ENCODE measurements around the gene MYEOV.
A peak's percentile ranks its signal among the peaks of the same experiment; 100 is the strongest.

Gene MYEOV

DNA sequence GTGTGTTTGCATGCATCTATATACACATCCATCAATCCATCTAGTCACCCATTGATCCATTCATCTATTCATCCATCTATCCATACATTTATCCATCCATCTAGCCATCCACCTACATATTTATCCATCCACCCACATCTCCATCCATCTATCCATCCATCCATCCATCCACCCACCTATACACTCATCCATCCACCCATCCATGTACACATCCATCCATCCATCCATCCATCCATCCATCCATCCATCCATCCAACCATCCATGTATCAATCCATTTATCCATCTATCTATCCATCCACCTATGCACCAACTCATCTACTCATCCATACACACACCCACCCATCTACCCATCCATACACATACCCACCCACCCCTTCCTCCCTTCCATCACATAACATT is 18.8 kb upstream of the MYEOV start:
- ChIA-PET POLR2A (no interaction called here), CTCF (interaction anchor here (3.2 kb wide), 1 partner anchor 17 kb away, joined by 11 read pairs; no protein-coding TSS in a partner anchor)
- no peak for DNase-seq (ENCODE audit: low read depth, low spot score)
- TF ChIP-seq CTCF (IDR thresholded peaks at IDR 0.05; ENCODE audit: insufficient read depth, low read length, missing control alignments) = no peak
- H3K4me3 ChIP-seq (ENCODE audit: low read depth, low read length) = no peak overlapping the region

DNA sequence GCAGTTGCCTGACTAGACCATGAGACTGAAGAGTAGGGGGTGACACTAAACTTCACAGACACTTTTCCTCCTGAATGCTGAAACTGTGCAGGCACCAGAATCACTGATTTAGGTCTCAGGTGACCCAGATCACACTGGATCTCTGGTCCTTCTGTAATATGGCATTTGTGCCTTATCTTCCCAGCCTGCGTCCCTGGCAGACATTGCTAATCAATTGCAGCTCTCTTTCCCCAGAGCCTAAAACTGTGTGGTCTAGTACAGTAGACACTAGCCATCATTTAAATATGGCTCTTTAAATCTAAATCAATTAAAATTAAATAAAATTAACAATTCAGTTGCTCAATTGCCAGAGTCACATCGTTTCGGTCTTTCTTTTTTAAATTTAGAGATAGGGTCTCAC is 17.8 kb upstream of the MYEOV start:
- no peak for DNase-seq (ENCODE audit: low read depth, low spot score)
- ChIA-PET CTCF (no interaction called here), POLR2A (no interaction called here)
- no peak for TF ChIP-seq CTCF (IDR thresholded peaks at IDR 0.05; ENCODE audit: insufficient read depth, low read length, missing control alignments)
- no peak overlapping the region for H3K4me3 ChIP-seq (ENCODE audit: low read depth, low read length)

GRCh38 chr11:69277074-69277809 is 16.7 kb upstream of the MYEOV start:
- ChIA-PET POLR2A (no interaction called here), CTCF (interaction anchor here (0.6 kb wide), 1 partner anchor 15 kb away, joined by 3 read pairs; no protein-coding TSS in a partner anchor)
- no peak overlapping the region for H3K4me3 ChIP-seq (ENCODE audit: low read depth, low read length)
- no peak for DNase-seq (ENCODE audit: low read depth, low spot score)
- no peak for TF ChIP-seq CTCF (IDR thresholded peaks at IDR 0.05; ENCODE audit: insufficient read depth, low read length, missing control alignments)

DNA sequence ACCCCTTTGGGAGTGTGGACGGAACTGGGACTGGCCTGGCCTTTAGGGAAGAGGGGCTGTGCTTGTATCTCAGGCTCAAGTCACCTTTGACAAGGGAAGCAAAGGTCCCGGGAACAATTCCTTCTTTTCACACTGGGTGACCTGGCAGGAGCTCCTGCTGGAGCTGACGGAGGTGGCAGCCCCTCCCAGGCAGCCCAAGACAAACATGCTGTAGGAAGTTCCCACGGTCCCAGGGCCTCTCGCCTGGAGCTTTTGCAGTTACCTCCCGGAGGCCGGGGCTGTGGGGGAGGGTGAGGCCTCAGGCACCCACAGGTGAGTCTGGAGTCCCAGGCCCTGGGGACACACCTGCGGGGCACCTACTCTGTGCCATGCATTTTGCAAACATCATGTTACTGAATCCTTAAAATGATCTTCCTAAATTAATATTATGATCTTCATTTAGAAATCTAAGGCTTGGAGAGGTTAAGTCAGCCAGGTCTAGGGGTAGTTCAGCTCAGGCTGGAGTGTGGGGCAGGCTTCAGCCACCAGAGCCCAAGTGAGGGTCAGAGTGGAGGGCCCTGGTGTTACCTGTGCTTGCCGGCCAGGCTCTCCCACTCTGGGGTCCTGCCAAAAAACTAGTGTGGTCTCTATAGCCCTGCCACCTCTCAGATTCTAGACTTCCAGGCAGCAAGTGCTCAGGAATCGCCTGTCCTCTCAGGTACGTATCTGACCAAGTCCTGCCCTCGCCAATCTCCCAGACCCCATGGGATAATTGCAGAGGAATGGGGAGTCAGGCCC is 15.7 kb upstream of the MYEOV start:
- H3K4me3 ChIP-seq (ENCODE audit: low read depth, low read length) = no peak overlapping the region
- no peak for TF ChIP-seq CTCF (IDR thresholded peaks at IDR 0.05; ENCODE audit: insufficient read depth, low read length, missing control alignments)
- DNase-seq (ENCODE audit: low read depth, low spot score) = no peak
- POLR2A ChIA-PET = no interaction called here
- CTCF ChIA-PET = no interaction called here

- POLR2A ChIA-PET = interaction anchor here (0.6 kb wide), 1 partner anchor 16 kb away, joined by 3 read pairs; no protein-coding TSS in a partner anchor
- TF ChIP-seq CTCF (IDR thresholded peaks at IDR 0.05; ENCODE audit: insufficient read depth, low read length, missing control alignments) = no peak
- no peak for DNase-seq (ENCODE audit: low read depth, low spot score)
- H3K4me3 ChIP-seq (ENCODE audit: low read depth, low read length) = no peak overlapping the region
- CTCF ChIA-PET = interaction anchor here (0.7 to 5.2 kb wide), 2 partner anchors 13 kb away, joined by 3 to 25 read pairs; partner anchors contain the start of gene MYEOV
These were observed 13.5 kb upstream of the MYEOV start for GRCh38 chr11:69280451-69280850.

DNA sequence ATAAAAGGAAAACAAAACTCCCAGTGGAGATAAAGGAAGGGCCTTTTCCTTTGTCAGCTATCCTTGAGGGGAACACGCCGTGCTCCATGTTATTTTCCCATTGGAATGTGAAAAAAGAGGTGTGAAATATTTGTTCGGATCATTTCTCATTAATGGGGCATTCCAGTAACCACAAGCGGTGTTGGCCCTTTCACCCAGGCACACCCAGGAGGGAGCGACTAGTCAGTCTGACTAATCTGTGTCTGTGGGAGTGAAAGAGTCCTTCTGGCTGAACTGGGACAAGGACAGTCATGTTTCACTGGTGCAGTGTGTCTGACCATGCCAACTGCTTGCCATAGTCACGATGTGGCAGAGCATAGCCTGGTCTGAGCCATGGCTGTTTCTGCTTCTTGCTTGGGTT is 13.0 kb upstream of the MYEOV start:
- POLR2A ChIA-PET = interaction anchor here (1.2 kb wide), 1 partner anchor 16 kb away, joined by 3 read pairs; no protein-coding TSS in a partner anchor
- TF ChIP-seq CTCF (IDR thresholded peaks at IDR 0.05; ENCODE audit: insufficient read depth, low read length, missing control alignments) = no peak
- H3K4me3 ChIP-seq (ENCODE audit: low read depth, low read length) = no peak overlapping the region
- CTCF ChIA-PET = interaction anchor here (1.3 to 5.2 kb wide), 2 partner anchors 12 to 362 kb away, joined by 6 to 25 read pairs; partner anchors contain the start of gene MYEOV
- peak; percentile 66 for DNase-seq (ENCODE audit: low read depth, low spot score)
